Nephron progenitor cell (in vitro differentiated cells): ENCODE data around the gene PLP1.

Experiments used
- DNase-seq: peaks from one replicate; pipeline ENCODE4 v3.0.0; 2021
- H3K27ac Mint-ChIP-seq: 2 replicates; pipeline ENCODE4 v1.8.0; 2021; ENCODE audit warnings: mild to moderate bottlenecking, moderate library complexity, mixed read lengths
- H3K27me3 Mint-ChIP-seq: 2 replicates; pipeline ENCODE4 v1.8.0; 2021; ENCODE audit warnings: mild to moderate bottlenecking, low read depth, mixed read lengths; ENCODE audit not compliant: poor library complexity
- H3K36me3 Mint-ChIP-seq: 2 replicates; pipeline ENCODE4 v1.8.0; 2021; ENCODE audit warnings: low read depth, mixed read lengths
- H3K4me1 Mint-ChIP-seq: 2 replicates; pipeline ENCODE4 v1.8.0; 2021; ENCODE audit warnings: mixed read lengths
- H3K4me3 Mint-ChIP-seq: 2 replicates; pipeline ENCODE4 v1.8.0; 2021; ENCODE audit warnings: mild to moderate bottlenecking, moderate library complexity, mixed read lengths
- H3K9me3 Mint-ChIP-seq: 2 replicates; pipeline ENCODE4 v1.8.0; 2021; ENCODE audit warnings: mild to moderate bottlenecking, moderate library complexity, mixed read lengths
- TF ChIP-seq, protein P1 (sequence below): fragments of 200-600 bp; sonication (generic); IDR thresholded peaks from 2 replicates; pipeline ENCODE4 v1.5.0; 2021; ENCODE audit warnings: antibody characterized with exemption

The PLP1 gene

GRCh38 chrX:103733017-103733416 is 43.6 kb upstream of the PLP1 start:
- TF ChIP-seq, protein P1, sequence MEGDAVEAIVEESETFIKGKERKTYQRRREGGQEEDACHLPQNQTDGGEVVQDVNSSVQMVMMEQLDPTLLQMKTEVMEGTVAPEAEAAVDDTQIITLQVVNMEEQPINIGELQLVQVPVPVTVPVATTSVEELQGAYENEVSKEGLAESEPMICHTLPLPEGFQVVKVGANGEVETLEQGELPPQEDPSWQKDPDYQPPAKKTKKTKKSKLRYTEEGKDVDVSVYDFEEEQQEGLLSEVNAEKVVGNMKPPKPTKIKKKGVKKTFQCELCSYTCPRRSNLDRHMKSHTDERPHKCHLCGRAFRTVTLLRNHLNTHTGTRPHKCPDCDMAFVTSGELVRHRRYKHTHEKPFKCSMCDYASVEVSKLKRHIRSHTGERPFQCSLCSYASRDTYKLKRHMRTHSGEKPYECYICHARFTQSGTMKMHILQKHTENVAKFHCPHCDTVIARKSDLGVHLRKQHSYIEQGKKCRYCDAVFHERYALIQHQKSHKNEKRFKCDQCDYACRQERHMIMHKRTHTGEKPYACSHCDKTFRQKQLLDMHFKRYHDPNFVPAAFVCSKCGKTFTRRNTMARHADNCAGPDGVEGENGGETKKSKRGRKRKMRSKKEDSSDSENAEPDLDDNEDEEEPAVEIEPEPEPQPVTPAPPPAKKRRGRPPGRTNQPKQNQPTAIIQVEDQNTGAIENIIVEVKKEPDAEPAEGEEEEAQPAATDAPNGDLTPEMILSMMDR = no peak
- Mint-ChIP-seq H3K9me3 (peaks cover 11% of the 10 kb centered on the region), H3K4me3 (no peak overlapping the region), H3K27me3 (no peaks in the 10 kb centered on the region), H3K27ac (no peak overlapping the region), H3K4me1 (peaks cover 41% of the 10 kb centered on the region), H3K36me3 (no peaks in the 10 kb centered on the region)
- DNase-seq = no peak

DNA sequence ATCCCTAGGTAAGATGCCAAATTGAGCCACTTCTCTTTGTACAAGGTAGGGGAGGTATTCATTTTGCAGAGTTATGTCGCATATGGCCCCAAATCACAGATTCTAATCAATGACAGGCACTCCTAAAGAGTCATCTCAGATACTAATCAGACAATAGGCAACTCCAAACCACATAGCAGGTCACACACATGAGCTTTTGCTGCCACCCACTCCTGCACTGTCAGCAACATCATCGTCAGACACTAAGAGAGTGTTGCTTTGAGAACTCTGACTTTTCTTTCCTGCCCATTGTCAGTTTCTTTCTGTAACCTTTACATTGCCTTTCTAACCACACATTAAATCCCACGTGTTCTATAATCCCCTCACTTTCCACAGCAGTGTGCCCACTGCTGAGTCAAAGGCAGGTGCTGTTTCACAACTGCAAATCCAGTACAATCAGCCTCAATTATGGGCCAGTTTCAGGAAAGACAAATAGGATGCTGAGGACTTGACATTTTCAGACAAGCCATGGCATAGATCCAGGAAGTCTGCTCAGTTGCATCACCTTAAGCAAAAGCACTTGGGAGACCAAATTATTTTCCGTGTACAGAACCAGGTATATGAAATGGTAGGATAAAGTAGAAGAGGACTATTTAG is 42.4 kb upstream of the PLP1 start:
- Mint-ChIP-seq H3K4me3 (no peak overlapping the region), H3K4me1 (peaks cover 41% of the 10 kb centered on the region), H3K9me3 (peaks cover 14% of the 10 kb centered on the region), H3K27ac (no peak overlapping the region), H3K36me3 (no peaks in the 10 kb centered on the region), H3K27me3 (no peaks in the 10 kb centered on the region)
- TF ChIP-seq, protein P1 = no peak
- no peak for DNase-seq

DNA sequence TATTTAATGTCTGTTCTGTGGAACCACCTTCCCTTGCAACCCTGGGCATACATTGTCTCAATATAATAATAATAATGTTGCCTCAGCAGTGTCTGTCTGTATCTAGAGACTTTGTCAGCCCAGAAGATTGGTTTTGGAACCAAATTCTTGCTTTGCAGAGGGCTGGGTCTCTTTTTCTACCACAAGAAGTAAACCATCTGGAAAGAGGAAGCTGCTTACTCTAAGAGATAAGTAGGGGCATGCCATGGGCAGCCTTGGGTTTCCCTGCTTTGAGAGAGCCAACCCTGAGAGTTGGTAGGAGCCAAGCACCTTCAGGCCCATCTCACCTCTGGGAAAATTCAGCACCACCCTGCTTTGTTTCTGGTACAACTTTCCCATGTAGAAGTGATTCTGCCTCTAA is 38.9 kb upstream of the PLP1 start:
- Mint-ChIP-seq H3K4me1 (peaks cover 20% of the 10 kb centered on the region), H3K4me3 (no peak overlapping the region), H3K9me3 (peaks cover 15% of the 10 kb centered on the region), H3K36me3 (no peaks in the 10 kb centered on the region), H3K27ac (no peak overlapping the region), H3K27me3 (no peaks in the 10 kb centered on the region)
- DNase-seq = no peak
- TF ChIP-seq, protein P1 = no peak

DNA sequence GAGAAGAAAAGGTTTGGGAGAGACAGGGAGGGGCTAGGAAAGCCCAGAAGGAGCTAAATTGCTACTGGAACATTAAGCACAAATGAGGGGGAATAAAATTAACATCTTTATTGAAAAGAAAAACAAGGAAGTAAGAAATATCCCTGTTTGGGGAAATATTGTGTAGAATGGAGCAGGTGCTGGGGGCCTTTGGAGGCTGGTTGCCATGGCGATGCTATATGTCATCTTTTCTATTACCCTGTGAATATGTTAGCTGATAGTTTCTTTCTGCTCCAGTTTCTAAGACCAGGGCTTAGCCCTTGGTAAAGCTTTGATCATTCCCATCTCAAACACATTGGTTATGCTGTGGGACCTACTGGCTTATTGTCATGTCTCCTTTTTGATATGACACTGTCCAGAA is 37.2 kb upstream of the PLP1 start:
- Mint-ChIP-seq H3K9me3 (peaks cover 19% of the 10 kb centered on the region), H3K4me3 (no peak overlapping the region), H3K36me3 (no peaks in the 10 kb centered on the region), H3K4me1 (peaks cover 24% of the 10 kb centered on the region), H3K27ac (no peak overlapping the region), H3K27me3 (peaks cover 4% of the 10 kb centered on the region)
- TF ChIP-seq, protein P1 = no peak
- DNase-seq = no peak

GRCh38 chrX:103741879-103742278 is 34.8 kb upstream of the PLP1 start:
- peaks cover 12% of the 10 kb centered on the region for H3K9me3 Mint-ChIP-seq
- no peak for DNase-seq
- no peak overlapping the region for H3K27ac Mint-ChIP-seq
- peaks cover 29% of the 10 kb centered on the region for H3K4me1 Mint-ChIP-seq
- no peaks in the 10 kb centered on the region for H3K36me3 Mint-ChIP-seq
- TF ChIP-seq, protein P1 = no peak
- H3K4me3 Mint-ChIP-seq = no peak overlapping the region
- peaks cover 6% of the 10 kb centered on the region for H3K27me3 Mint-ChIP-seq

- no peak overlapping the region for H3K27ac Mint-ChIP-seq
- H3K4me3 Mint-ChIP-seq = no peak overlapping the region
- peaks cover 33% of the 10 kb centered on the region for H3K4me1 Mint-ChIP-seq
- TF ChIP-seq, protein P1 = no peak
- peaks cover 12% of the 10 kb centered on the region for H3K9me3 Mint-ChIP-seq
- no peaks in the 10 kb centered on the region for H3K36me3 Mint-ChIP-seq
- DNase-seq = no peak
- peaks cover 6% of the 10 kb centered on the region for H3K27me3 Mint-ChIP-seq
Observed at GRCh38 chrX:103742339-103742738, 34.3 kb upstream of the PLP1 start.
